ENCODE data around the gene XKR3.

DNA sequence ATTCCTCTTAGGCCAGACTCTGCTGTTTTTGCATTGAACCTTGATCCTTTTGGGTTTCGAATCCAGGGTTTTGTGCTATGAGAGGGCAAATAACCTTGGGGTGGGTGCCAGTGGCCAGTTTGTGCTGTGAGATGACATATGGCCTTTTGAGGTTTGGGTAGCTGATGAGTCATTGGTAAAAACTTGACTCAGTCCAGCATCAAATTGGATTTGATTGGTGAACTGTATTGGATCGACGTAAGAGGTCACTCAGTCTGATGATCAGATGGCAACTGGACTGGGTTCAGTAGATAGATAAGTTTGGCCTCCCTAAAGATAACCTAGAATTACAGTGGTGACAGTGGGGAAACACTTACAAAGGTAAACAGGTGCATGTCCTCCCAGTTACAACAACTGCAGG is 41.0 kb upstream of the XKR3 start:
- no peak for TF ChIP-seq EZH2 (IDR thresholded peaks at IDR 0.05; ENCODE audit: insufficient read depth, low read length)
- TF ChIP-seq, protein P1, sequence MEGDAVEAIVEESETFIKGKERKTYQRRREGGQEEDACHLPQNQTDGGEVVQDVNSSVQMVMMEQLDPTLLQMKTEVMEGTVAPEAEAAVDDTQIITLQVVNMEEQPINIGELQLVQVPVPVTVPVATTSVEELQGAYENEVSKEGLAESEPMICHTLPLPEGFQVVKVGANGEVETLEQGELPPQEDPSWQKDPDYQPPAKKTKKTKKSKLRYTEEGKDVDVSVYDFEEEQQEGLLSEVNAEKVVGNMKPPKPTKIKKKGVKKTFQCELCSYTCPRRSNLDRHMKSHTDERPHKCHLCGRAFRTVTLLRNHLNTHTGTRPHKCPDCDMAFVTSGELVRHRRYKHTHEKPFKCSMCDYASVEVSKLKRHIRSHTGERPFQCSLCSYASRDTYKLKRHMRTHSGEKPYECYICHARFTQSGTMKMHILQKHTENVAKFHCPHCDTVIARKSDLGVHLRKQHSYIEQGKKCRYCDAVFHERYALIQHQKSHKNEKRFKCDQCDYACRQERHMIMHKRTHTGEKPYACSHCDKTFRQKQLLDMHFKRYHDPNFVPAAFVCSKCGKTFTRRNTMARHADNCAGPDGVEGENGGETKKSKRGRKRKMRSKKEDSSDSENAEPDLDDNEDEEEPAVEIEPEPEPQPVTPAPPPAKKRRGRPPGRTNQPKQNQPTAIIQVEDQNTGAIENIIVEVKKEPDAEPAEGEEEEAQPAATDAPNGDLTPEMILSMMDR (IDR thresholded peaks at IDR 0.05; ENCODE audit: insufficient read depth, low read depth, low read length): no peak
